ENCODE results near the gene TARS1.

The TARS1 gene

GRCh38 chr5:33444542-33444941 lies 3.8 kb downstream of the TARS1 start:
- peak overlapping the region in 2 of 3 experiments; percentile 48 to 50 for H3K27ac Mint-ChIP-seq
- H3K4me3 Mint-ChIP-seq, result peak overlapping the region in 2 of 3 experiments; percentile 44 to 64
- TF ChIP-seq CTCF (IDR thresholded peaks at IDR 0.05; ENCODE audit: unreplicated experiment in 3 of 3), result no peak
- peaks cover 44% of the 10 kb centered on the region for H3K36me3 Mint-ChIP-seq (ENCODE audit: low read depth)
- no peaks in the 10 kb centered on the region for H3K27me3 Mint-ChIP-seq (ENCODE audit: low read depth)
- H3K4me1 Mint-ChIP-seq, result peaks cover 28% of the 10 kb centered on the region
- H3K9me3 Mint-ChIP-seq, result no peaks in the 10 kb centered on the region

GRCh38 chr5:33445798-33446197 lies 5.0 kb downstream of the TARS1 start:
- H3K36me3 Mint-ChIP-seq (ENCODE audit: low read depth), result peaks cover 56% of the 10 kb centered on the region
- TF ChIP-seq CTCF (IDR thresholded peaks at IDR 0.05; ENCODE audit: unreplicated experiment in 3 of 3), result no peak

GRCh38 chr5:33448118-33448517 lies 7.4 kb downstream of the TARS1 start:
- H3K9me3 Mint-ChIP-seq, result no peaks in the 10 kb centered on the region
- H3K27me3 Mint-ChIP-seq (ENCODE audit: low read depth), result no peaks in the 10 kb centered on the region
- peaks cover 22% of the 10 kb centered on the region for H3K4me1 Mint-ChIP-seq
- no peak overlapping the region for H3K27ac Mint-ChIP-seq
- peaks cover 76% of the 10 kb centered on the region for H3K36me3 Mint-ChIP-seq (ENCODE audit: low read depth)
- no peak overlapping the region for H3K4me3 Mint-ChIP-seq
- no peak for TF ChIP-seq CTCF (IDR thresholded peaks at IDR 0.05; ENCODE audit: unreplicated experiment in 3 of 3)

More at GRCh38 chr5:33445798-33446197, 5.0 kb downstream of the TARS1 start:
- H3K9me3 Mint-ChIP-seq, result no peaks in the 10 kb centered on the region
- no peak overlapping the region for H3K4me3 Mint-ChIP-seq
- H3K27me3 Mint-ChIP-seq (ENCODE audit: low read depth), result no peaks in the 10 kb centered on the region
- H3K4me1 Mint-ChIP-seq, result peaks cover 28% of the 10 kb centered on the region
- peak overlapping the region in 1 of 3 experiments; percentile 58 for H3K27ac Mint-ChIP-seq

GRCh38 chr5:33457126-33457525 lies 16.4 kb downstream of the TARS1 start:
- no peaks in the 10 kb centered on the region for H3K9me3 Mint-ChIP-seq
- no peak overlapping the region for H3K27ac Mint-ChIP-seq
- no peak for TF ChIP-seq CTCF (IDR thresholded peaks at IDR 0.05; ENCODE audit: unreplicated experiment in 3 of 3)
- no peaks in the 10 kb centered on the region for H3K4me1 Mint-ChIP-seq
- no peaks in the 10 kb centered on the region for H3K27me3 Mint-ChIP-seq (ENCODE audit: low read depth)
- H3K4me3 Mint-ChIP-seq, result no peak overlapping the region
- peaks cover 88% of the 10 kb centered on the region for H3K36me3 Mint-ChIP-seq (ENCODE audit: low read depth)

GRCh38 chr5:33457817-33458216 lies 17.1 kb downstream of the TARS1 start:
- H3K4me3 Mint-ChIP-seq, result no peak overlapping the region
- TF ChIP-seq CTCF (IDR thresholded peaks at IDR 0.05; ENCODE audit: unreplicated experiment in 3 of 3), result no peak
- H3K27ac Mint-ChIP-seq, result no peak overlapping the region
- H3K4me1 Mint-ChIP-seq, result no peaks in the 10 kb centered on the region
- H3K36me3 Mint-ChIP-seq (ENCODE audit: low read depth), result peaks cover 87% of the 10 kb centered on the region
- no peaks in the 10 kb centered on the region for H3K9me3 Mint-ChIP-seq
- H3K27me3 Mint-ChIP-seq (ENCODE audit: low read depth), result no peaks in the 10 kb centered on the region

- H3K4me1 Mint-ChIP-seq, result no peaks in the 10 kb centered on the region
- TF ChIP-seq CTCF (IDR thresholded peaks at IDR 0.05; ENCODE audit: unreplicated experiment in 3 of 3), result no peak
- peaks cover 87% of the 10 kb centered on the region for H3K36me3 Mint-ChIP-seq (ENCODE audit: low read depth)
- no peaks in the 10 kb centered on the region for H3K9me3 Mint-ChIP-seq
- H3K27ac Mint-ChIP-seq, result no peak overlapping the region
- H3K27me3 Mint-ChIP-seq (ENCODE audit: low read depth), result no peaks in the 10 kb centered on the region
- no peak overlapping the region for H3K4me3 Mint-ChIP-seq
These were observed 19.4 kb downstream of the TARS1 start for GRCh38 chr5:33460210-33460609.

All from nephron (organoid).